Measurements from ENCODE around the gene NPR2. TPM values are rescaled to one million over a fixed set of nuclear protein-coding genes. Genes with fewer than 3 reads are reported as not detected.

The NPR2 gene
- total and polyA plus RNA-seq, 2 donors (not counting 3 experiments of a cell fraction or from before 2014, with no cell fraction given): 16.4 to 25.6 TPM

DNA sequence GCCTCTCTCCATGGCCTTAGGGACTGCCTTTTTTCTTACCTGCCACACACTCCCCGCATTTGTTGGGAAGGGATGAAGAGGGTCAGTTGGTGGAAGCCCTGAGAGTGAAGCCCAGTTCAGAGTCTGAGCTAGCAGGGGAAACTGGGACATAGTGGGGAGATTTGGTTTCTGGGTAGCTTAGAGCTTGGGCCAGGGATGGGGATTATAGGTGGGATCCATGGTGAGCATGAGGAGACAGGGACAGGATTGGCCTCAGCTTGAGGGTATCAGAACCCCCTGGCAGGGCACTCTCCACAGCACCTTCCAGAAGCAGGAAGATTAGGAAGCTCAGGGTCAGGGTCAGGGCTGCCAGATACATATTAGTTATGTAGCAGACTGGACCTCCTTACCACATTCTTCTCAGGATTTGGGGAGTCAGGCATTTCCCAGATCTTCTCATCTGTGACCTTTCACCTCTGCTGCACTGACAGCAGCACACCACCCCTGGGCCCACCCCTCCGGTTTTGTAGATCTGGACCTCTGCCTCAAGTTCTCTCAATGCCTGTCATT is 61.0 kb downstream of the NPR2 start:
- intact Hi-C loops (cut with micrococcal nuclease): no loop called here
- BruUV-seq (replicated peaks): no TSS peak
- peaks cover 22 to 32% of the 10 kb centered on the region in 2 experiments for H3K27me3 ChIP-seq (ENCODE audit: control insufficient read depth in 2 of 2, insufficient read depth in 2 of 2, low read length in 2 of 2)
- H3K36me3 ChIP-seq (ENCODE audit: control insufficient read depth in 2 of 2, extremely low read depth in 1 of 2, insufficient read depth in 2 of 2, low read length in 2 of 2): no peaks in the 10 kb centered on the region
- no peaks in the 10 kb centered on the region for H3K4me1 ChIP-seq (ENCODE audit: control insufficient read depth, extremely low read depth, insufficient read depth, low read length)
- TF ChIP-seq, protein P1, sequence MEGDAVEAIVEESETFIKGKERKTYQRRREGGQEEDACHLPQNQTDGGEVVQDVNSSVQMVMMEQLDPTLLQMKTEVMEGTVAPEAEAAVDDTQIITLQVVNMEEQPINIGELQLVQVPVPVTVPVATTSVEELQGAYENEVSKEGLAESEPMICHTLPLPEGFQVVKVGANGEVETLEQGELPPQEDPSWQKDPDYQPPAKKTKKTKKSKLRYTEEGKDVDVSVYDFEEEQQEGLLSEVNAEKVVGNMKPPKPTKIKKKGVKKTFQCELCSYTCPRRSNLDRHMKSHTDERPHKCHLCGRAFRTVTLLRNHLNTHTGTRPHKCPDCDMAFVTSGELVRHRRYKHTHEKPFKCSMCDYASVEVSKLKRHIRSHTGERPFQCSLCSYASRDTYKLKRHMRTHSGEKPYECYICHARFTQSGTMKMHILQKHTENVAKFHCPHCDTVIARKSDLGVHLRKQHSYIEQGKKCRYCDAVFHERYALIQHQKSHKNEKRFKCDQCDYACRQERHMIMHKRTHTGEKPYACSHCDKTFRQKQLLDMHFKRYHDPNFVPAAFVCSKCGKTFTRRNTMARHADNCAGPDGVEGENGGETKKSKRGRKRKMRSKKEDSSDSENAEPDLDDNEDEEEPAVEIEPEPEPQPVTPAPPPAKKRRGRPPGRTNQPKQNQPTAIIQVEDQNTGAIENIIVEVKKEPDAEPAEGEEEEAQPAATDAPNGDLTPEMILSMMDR (IDR thresholded peaks at IDR 0.05; ENCODE audit: extremely low read depth in 1 of 2, insufficient read depth in 1 of 2, low read depth in 1 of 2, low read length in 2 of 2): no peak
- TF ChIP-seq POLR2AphosphoS5 (IDR thresholded peaks at IDR 0.05; ENCODE audit: insufficient read depth, low read depth, low read length): no peak
- TF ChIP-seq EZH2 (IDR thresholded peaks at IDR 0.05; ENCODE audit: borderline replicate concordance, low read depth, low read length, severe bottlenecking): no peak
- CTCF ChIA-PET: interaction anchor here (1.3 kb wide), 1 partner anchor 30 kb away, joined by 5 read pairs; no protein-coding TSS in a partner anchor
- no peaks in the 10 kb centered on the region for H3K79me2 ChIP-seq (ENCODE audit: control insufficient read depth, insufficient read depth, low read length)
- no peak overlapping the region for H3K9ac ChIP-seq (replicated peaks; ENCODE audit: extremely low read depth, insufficient read depth, low read length)
- FAIRE-seq (no peak), DNase-seq (ENCODE audit: low read depth, low spot score) (no peak)
- H3K27ac ChIP-seq (ENCODE audit: insufficient read depth, low read depth, low read length): no peak overlapping the region
- no peak overlapping the region for H3K4me3 ChIP-seq (replicated peaks in 1 of 3; ENCODE audit: insufficient read depth in 1 of 3, low read depth in 1 of 3, low read length in 3 of 3)
- no peaks in the 10 kb centered on the region for H3K9me3 ChIP-seq (replicated peaks; ENCODE audit: control insufficient read depth, insufficient read depth, low read length)
- H3K4me2 ChIP-seq (ENCODE audit: insufficient read depth, low read length): no peak overlapping the region
- H2AFZ ChIP-seq (ENCODE audit: low read depth, low read length): no peak overlapping the region
- no peaks in the 10 kb centered on the region for H3K9me1 ChIP-seq (replicated peaks; ENCODE audit: control insufficient read depth, extremely low read depth, insufficient read depth, low read length)
- H4K20me1 ChIP-seq (replicated peaks; ENCODE audit: control insufficient read depth, extremely low read depth, insufficient read depth, low read length): no peaks in the 10 kb centered on the region
- dilution Hi-C loops (cut with MboI; ENCODE audit: extremely low pct_ligation_motif_present, low sequenced_read_pairs): no loop called here
- POLR2A ChIA-PET: no interaction called here
